ENCODE measurements around the gene DPF3. TPM values are rescaled to one million over a fixed set of nuclear protein-coding genes. Genes with fewer than 3 reads are reported as not detected.

The DPF3 gene
- total and polyA plus RNA-seq, 9 of the 15 experiments (the other 6 are each of a cell fraction or from before 2014, with no cell fraction given) = 0.21 to 4.9 (median 1.2) TPM

DNA sequence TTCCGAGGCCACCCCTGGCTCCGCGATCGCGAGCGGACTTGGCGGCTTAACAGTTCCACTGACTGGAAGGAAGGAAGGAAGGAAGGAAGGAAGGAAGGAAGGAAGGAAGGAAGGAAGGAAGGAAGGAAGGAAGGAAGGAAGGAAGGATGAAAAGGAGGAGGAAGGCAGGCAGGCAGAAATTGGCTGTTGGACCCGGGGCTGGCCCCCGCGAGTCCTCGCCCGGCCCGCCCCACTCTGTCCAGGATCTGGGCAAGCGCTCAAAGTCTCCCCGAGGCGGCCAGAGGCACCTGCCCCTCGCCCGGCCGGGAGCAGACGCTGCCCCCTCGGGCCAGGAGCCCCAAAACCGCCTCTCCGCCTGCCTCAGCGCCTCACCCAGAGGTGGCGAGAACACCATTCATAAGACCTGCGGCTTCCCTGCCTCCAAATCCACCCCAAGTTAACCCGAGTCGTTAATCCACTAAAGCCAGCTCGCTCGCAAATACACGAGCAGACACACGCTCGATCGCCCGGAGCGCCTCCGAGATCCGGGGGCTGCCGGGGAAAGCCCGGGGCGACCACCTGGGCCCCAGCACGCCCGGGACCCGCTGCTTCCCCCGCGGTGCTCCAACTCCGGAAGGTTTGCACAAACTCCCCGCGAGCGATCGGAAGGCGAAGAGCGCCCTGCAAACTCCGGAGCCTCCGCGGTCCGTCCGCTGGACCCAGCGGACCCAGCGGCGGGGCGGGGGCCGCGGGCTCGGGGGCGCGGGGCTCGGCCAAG, 844 bp downstream of the DPF3 start (continued):
- TF ChIP-seq ZNF263 (CRISPR knock-in tag; IDR thresholded peaks at IDR 0.05; ENCODE audit: borderline replicate concordance) = 0 out of 2 replicates have a peak, but pooled peaks have one; percentile 15
- 0 out of 4 replicates have a peak, but pooled peaks of 1 of the 2 experiments have one; percentile 17 for TF ChIP-seq MAZ (CRISPR knock-in tag; conservative IDR thresholded peaks at IDR 0.05 in 1 of 2, IDR thresholded peaks at IDR 0.05 in 1 of 2)
- no peak for TF ChIP-seq SMAD2 (IDR thresholded peaks at IDR 0.05; ENCODE audit: low read depth, low read length)

DNA sequence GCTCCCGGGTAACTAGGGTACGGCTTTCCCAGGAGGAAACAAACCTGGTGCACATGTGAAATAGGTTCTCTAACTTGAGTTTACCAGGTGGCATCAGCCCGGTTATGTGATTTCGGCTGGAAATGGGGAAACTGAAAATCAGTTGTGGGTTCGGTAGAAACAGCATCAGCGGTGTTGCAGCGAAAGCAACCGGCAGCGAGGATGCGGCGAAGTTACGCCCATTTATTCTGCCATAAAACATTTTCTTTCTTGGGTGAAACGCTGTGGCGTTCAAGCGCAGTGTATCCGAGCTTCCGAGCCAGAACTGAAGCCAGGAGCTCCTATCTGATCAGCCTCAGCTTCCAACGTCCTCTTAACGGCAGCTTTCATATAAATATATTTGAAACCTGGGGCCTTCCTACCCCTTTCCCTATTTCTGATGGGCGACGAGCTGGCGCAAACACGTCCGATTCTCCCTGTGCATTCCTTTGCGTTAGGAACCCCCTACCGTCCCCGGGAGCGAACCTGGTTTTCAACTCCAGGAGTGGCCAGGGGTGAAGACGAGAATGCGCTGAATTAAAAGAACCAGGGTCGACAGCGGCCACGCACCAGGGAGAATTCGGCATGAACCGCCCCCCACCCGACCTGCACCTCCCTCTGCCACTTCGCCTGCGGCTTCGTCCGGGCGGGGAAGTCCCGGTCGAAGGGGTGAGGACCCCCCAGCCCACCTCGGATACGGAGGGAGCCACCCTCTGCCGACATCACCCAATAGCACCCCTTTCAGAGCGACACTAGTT, 1.6 kb downstream of the DPF3 start:
- WGBS (ENCODE audit: insufficient coverage, low coverage, missing lambda C conversion rate) = 18% methylated on average over 40 of the region's 47 CpGs
- no TSS peak for BruUV-seq (replicated peaks)
- CTCF ChIA-PET (ENCODE audit: low intra/inter-chr PET ratio) = no interaction called here
- FAIRE-seq (no peak), ATAC-seq (no peak), DNase-seq (ENCODE audit: extremely low read depth in 1 of 4, low spot score in 3 of 4) (peak in 1 of 4 experiments; percentile 17)
- Histone ChIP-seq H3K36me3 (ENCODE audit: control insufficient read depth, insufficient read depth, low read length) (no peaks in the 10 kb centered on the region), H3K9me3 (replicated peaks; ENCODE audit: control insufficient read depth, insufficient read depth, low read depth, low read length) (no peaks in the 10 kb centered on the region), H2AFZ (ENCODE audit: low read depth, low read length) (peak overlapping the region; percentile 72), H3K4me2 (ENCODE audit: insufficient read depth, low read length) (peak overlapping the region; percentile 82), H3K79me2 (ENCODE audit: control insufficient read depth, insufficient read depth, low read length) (no peaks in the 10 kb centered on the region), H3K9me1 (ENCODE audit: control insufficient read depth, insufficient read depth, low read length) (no peaks in the 10 kb centered on the region), H3K4me3 (peak overlapping the region; percentile 52), H4K20me1 (replicated peaks; ENCODE audit: control insufficient read depth, insufficient read depth, low read length) (no peaks in the 10 kb centered on the region), H3K4me1 (replicated peaks in 1 of 2; ENCODE audit: control insufficient read depth in 2 of 2, insufficient read depth in 2 of 2, low read length in 2 of 2) (peaks cover 6 to 18% of the 10 kb centered on the region in 2 experiments; a peak in 4 of 5 replicates), H3K9ac (ENCODE audit: insufficient read depth in 1 of 2, low read depth in 2 of 2, low read length in 2 of 2) (peak overlapping the region; percentile 37 to 87; a peak in 2 of 4 replicates), H3K27ac (ENCODE audit: extremely low read depth, low read depth, low read length) (no peak overlapping the region), H3K27me3 (ENCODE audit: control insufficient read depth in 2 of 2, insufficient read depth in 2 of 2, low read length in 2 of 2) (peaks cover 0 to 9% of the 10 kb centered on the region in 2 experiments; a peak in 3 of 5 replicates)
- in situ Hi-C loops (cut with MboI) = no loop called here
- POLR2A ChIA-PET = no interaction called here
- TF ChIP-seq ZBTB7A (IDR thresholded peaks at IDR 0.05; ENCODE audit: borderline replicate concordance, control insufficient read depth, low read depth, low read length) (peak; percentile 42; the same call in 1 of the 2 replicates), RNF2 (IDR thresholded peaks at IDR 0.05) (0 out of 2 replicates have a peak, but pooled peaks have one; percentile 2), ZEB2 (IDR thresholded peaks at IDR 0.05) (no peak)
- intact Hi-C loops (cut with micrococcal nuclease) = loop anchor here (5.0 kb wide), 1 partner anchor 65 kb away; no protein-coding TSS in a partner anchor

All from K562 (cell line).